ENCODE data around the gene IRF9. TPM values are rescaled to one million over a fixed set of nuclear protein-coding genes. Genes with fewer than 3 reads are reported as not detected.

Gene IRF9
- total and polyA plus RNA-seq, 2 of the 13 experiments (the other 11 are each of a cell fraction or from before 2014, with no cell fraction given): 14.9 to 49.7 TPM

DNA sequence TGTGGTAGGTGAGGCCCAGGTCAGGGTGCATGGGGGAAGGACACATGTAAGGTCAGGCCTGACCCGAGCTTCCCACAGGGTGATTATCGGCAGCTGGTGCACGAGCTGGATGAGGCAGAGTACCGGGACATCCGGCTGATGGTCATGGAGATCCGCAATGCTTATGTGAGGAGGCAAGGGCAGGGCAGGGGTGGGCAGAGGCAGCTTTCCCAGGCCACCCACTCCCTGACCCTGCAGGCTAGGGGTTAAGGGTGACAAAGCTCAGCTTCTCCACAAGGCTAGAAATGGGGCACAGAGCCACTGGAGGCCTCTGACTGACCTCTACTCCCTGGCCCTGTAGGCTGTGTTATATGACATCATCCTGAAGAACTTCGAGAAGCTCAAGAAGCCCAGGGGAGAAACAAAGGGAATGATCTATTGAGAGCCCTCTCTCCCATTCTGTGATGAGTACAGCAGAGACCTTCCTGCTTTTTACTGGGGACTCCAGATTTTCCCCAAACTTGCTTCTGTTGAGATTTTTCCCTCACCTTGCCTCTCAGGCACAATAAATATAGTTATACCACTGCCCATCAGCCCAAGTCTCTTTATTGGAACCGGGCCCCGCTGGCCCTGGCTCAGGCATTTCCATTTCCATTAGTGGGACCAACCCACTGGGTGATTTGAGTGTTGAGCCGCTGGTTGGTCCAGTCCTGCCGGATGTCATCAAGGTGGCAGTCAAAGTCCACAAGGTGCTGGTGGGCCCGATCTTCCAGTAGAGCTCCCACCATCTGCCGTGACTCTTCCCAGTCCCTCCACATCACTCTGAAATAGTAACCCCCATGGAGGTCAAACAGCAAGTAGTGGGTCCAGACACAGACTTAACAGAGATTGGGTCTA, 22.4 kb upstream of the IRF9 start (continued):
- TF ChIP-seq PTBP1 (IDR thresholded peaks at IDR 0.05; ENCODE audit: low read depth, low read length, poor library complexity, severe bottlenecking): peak; percentile 33
- TF ChIP-seq, protein P1, sequence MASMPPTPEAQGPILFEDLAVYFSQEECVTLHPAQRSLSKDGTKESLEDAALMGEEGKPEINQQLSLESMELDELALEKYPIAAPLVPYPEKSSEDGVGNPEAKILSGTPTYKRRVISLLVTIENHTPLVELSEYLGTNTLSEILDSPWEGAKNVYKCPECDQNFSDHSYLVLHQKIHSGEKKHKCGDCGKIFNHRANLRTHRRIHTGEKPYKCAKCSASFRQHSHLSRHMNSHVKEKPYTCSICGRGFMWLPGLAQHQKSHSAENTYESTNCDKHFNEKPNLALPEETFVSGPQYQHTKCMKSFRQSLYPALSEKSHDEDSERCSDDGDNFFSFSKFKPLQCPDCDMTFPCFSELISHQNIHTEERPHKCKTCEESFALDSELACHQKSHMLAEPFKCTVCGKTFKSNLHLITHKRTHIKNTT (CRISPR knock-in tag; IDR thresholded peaks at IDR 0.05): no peak
- TF ChIP-seq ZNF780A (CRISPR knock-in tag; IDR thresholded peaks at IDR 0.05): no peak
- no peak for TF ChIP-seq ZNF776 (CRISPR knock-in tag; IDR thresholded peaks at IDR 0.05)
- TF ChIP-seq TSC22D2 (CRISPR knock-in tag; IDR thresholded peaks at IDR 0.05; ENCODE audit: borderline replicate concordance): no peak
- no peak for TF ChIP-seq MAFG (CRISPR knock-in tag; IDR thresholded peaks at IDR 0.05)
- TF ChIP-seq, protein P2, sequence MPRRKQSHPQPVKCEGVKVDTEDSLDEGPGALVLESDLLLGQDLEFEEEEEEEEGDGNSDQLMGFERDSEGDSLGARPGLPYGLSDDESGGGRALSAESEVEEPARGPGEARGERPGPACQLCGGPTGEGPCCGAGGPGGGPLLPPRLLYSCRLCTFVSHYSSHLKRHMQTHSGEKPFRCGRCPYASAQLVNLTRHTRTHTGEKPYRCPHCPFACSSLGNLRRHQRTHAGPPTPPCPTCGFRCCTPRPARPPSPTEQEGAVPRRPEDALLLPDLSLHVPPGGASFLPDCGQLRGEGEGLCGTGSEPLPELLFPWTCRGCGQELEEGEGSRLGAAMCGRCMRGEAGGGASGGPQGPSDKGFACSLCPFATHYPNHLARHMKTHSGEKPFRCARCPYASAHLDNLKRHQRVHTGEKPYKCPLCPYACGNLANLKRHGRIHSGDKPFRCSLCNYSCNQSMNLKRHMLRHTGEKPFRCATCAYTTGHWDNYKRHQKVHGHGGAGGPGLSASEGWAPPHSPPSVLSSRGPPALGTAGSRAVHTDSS (CRISPR knock-in tag; conservative IDR thresholded peaks at IDR 0.05): no peak
- TF ChIP-seq, protein P3, sequence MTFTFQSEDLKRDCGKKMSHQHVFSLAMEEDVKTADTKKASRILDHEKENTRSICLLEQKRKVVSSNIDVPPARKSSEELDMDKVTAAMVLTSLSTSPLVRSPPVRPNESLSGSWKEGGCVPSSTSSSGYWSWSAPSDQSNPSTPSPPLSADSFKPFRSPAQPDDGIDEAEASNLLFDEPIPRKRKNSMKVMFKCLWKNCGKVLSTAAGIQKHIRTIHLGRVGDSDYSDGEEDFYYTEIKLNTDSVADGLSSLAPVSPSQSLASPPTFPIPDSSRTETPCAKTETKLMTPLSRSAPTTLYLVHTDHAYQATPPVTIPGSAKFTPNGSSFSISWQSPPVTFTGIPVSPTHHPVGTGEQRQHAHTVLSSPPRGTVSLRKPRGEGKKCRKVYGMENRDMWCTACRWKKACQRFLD (CRISPR knock-in tag; IDR thresholded peaks at IDR 0.05; ENCODE audit: borderline replicate concordance): no peak; the same call in 1 of the 2 replicates
- no peak for TF ChIP-seq ZNF44 (CRISPR knock-in tag; IDR thresholded peaks at IDR 0.05)
- TF ChIP-seq PCBP2 (optimal IDR thresholded peaks at IDR 0.05; ENCODE audit: low read depth, low read length, poor library complexity, severe bottlenecking): no peak
- no peak for TF ChIP-seq SRSF4 (IDR thresholded peaks at IDR 0.05; ENCODE audit: low read depth, low read length, poor library complexity, severe bottlenecking)
- peak; percentile 84 for TF ChIP-seq ATF7 (IDR thresholded peaks at IDR 0.05)
- peak; percentile 45; the same call in 1 of the 2 replicates for TF ChIP-seq ATF7 (CRISPR knock-in tag; IDR thresholded peaks at IDR 0.05)
- TF ChIP-seq, protein P4, sequence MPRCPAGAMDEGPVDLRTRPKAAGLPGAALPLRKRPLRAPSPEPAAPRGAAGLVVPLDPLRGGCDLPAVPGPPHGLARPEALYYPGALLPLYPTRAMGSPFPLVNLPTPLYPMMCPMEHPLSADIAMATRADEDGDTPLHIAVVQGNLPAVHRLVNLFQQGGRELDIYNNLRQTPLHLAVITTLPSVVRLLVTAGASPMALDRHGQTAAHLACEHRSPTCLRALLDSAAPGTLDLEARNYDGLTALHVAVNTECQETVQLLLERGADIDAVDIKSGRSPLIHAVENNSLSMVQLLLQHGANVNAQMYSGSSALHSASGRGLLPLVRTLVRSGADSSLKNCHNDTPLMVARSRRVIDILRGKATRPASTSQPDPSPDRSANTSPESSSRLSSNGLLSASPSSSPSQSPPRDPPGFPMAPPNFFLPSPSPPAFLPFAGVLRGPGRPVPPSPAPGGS (CRISPR knock-in tag; IDR thresholded peaks at IDR 0.05): no peak
- TF ChIP-seq CCDC6 (CRISPR knock-in tag; IDR thresholded peaks at IDR 0.05): no peak
- TF ChIP-seq ZNF121 (CRISPR knock-in tag; IDR thresholded peaks at IDR 0.05): no peak
- TF ChIP-seq ELF4 (CRISPR knock-in tag; IDR thresholded peaks at IDR 0.05; ENCODE audit: borderline replicate concordance): no peak
- TF ChIP-seq ZNF33B (CRISPR knock-in tag; IDR thresholded peaks at IDR 0.05): 0 out of 2 replicates have a peak, but pooled peaks have one; percentile 35
- no peak for TF ChIP-seq HMGA1 (CRISPR knock-in tag; conservative IDR thresholded peaks at IDR 0.05)
- TF ChIP-seq, protein P5, sequence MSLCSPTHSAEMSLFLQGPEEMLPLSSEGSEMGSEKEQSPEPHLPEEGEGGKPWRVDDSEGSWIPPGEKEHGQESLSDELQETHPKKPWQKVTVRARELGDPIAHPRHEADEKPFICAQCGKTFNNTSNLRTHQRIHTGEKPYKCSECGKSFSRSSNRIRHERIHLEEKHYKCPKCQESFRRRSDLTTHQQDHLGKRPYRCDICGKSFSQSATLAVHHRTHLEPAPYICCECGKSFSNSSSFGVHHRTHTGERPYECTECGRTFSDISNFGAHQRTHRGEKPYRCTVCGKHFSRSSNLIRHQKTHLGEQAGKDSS (CRISPR knock-in tag; IDR thresholded peaks at IDR 0.05; ENCODE audit: borderline replicate concordance, low read depth): peak; percentile 18; the same call in 1 of the 2 replicates
- TF ChIP-seq IKZF4 (CRISPR knock-in tag; IDR thresholded peaks at IDR 0.05; ENCODE audit: borderline replicate concordance, low read depth, not compliant biosample characterization): peak; percentile 79
- no peak for TF ChIP-seq TRIM24 (CRISPR knock-in tag; IDR thresholded peaks at IDR 0.05)
- no peak for TF ChIP-seq SMAD9 (CRISPR knock-in tag; IDR thresholded peaks at IDR 0.05)

Measured in HepG2 (cell line).